Tibial nerve (tissue), 3 donors: Measurements from ENCODE around the gene SERPINB2.

Source experiments
- CTCF ChIP-seq, 5 experiments: fragments of 200-600 bp in 3 of 5; fragments of 450-650 bp in 2 of 5; sonication (generic) in 3 of 5; IDR thresholded peaks; one replicate each; pipeline ENCODE4 v1.5.1; 2016 to 2019; ENCODE audit warnings: antibody characterized with exemption in 5 of 5, mild to moderate bottlenecking in 3 of 5, moderate library complexity in 2 of 5
- POLR2A ChIP-seq, 2 donors: fragments of 450-650 bp; IDR thresholded peaks; one replicate each; pipeline ENCODE4 v1.6.1; 2017; ENCODE audit warnings: antibody characterized with exemption in 2 of 2, mild to moderate bottlenecking in 2 of 2, moderate library complexity in 2 of 2

- TF ChIP-seq CTCF (IDR thresholded peaks at IDR 0.05) (no peak), POLR2A (IDR thresholded peaks at IDR 0.05) (no peak)
Observed at GRCh38 chr18:63859781-63860475, 27.6 kb upstream of the SERPINB2 start.
